NT2/D1 (cell line): ENCODE measurements around the gene ALG9.

ENCODE experiments used
- DNase-seq: peaks from one replicate; pipeline ENCODE4 v3.0.0-alpha.2; 2011; ENCODE audit warnings: low read depth, low spot score
- H3K27me3 ChIP-seq: 2 replicates; pipeline ENCODE4 v1.6.0; 2011; ENCODE audit warnings: mild to moderate bottlenecking; ENCODE audit not compliant: insufficient read length, insufficient read depth
- H3K36me3 ChIP-seq: 2 replicates; pipeline ENCODE4 v1.6.1; 2011; ENCODE audit warnings: mild to moderate bottlenecking, low read length, mixed read lengths; ENCODE audit not compliant: insufficient read depth, insufficient read length
- H3K4me1 ChIP-seq: 2 replicates; pipeline ENCODE4 v1.5.1; 2011; ENCODE audit not compliant: insufficient read depth, insufficient read length
- H3K4me3 ChIP-seq: 2 replicates; pipeline ENCODE4 v1.5.1; 2011; ENCODE audit warnings: low read depth; ENCODE audit not compliant: insufficient read length
- H3K9ac ChIP-seq: 2 replicates; pipeline ENCODE4 v1.6.0; 2011; ENCODE audit warnings: low read depth; ENCODE audit not compliant: insufficient read length
- H3K9me3 ChIP-seq: 2 replicates; pipeline ENCODE4 v1.5.1; 2011; ENCODE audit warnings: mild to moderate bottlenecking, low read length; ENCODE audit not compliant: insufficient read depth
- SUZ12 ChIP-seq: IDR thresholded peaks from 2 replicates; pipeline ENCODE4 v1.6.1; 2011; ENCODE audit not compliant: insufficient read length, insufficient read depth; ENCODE audit errors: extremely low read depth
- YY1 ChIP-seq: IDR thresholded peaks from 2 replicates; pipeline ENCODE4 v1.6.1; 2011; ENCODE audit not compliant: insufficient read length, insufficient read depth
- ZNF274 ChIP-seq: IDR thresholded peaks from 2 replicates; pipeline ENCODE4 v1.6.1; 2011; ENCODE audit warnings: mild to moderate bottlenecking, low read depth, low read length

The ALG9 gene

GRCh38 chr11:111808063-111808588, 63.3 kb downstream of the ALG9 start:
- H3K27me3 ChIP-seq = no peaks in the 10 kb centered on the region
- no peak overlapping the region for H3K4me3 ChIP-seq
- H3K9me3 ChIP-seq = no peaks in the 10 kb centered on the region
- no peak for TF ChIP-seq YY1
- TF ChIP-seq SUZ12 = no peak
- no peak for TF ChIP-seq ZNF274
- H3K36me3 ChIP-seq = peaks cover 13% of the 10 kb centered on the region
- H3K9ac ChIP-seq = no peak overlapping the region
- no peaks in the 10 kb centered on the region for H3K4me1 ChIP-seq
- DNase-seq = no peak

- no peak for DNase-seq
- Histone ChIP-seq H3K4me3 (no peak overlapping the region), H3K27me3 (no peaks in the 10 kb centered on the region), H3K4me1 (no peaks in the 10 kb centered on the region), H3K36me3 (peaks cover 13% of the 10 kb centered on the region), H3K9ac (no peak overlapping the region), H3K9me3 (no peaks in the 10 kb centered on the region)
- TF ChIP-seq SUZ12 = no peak
- no peak for TF ChIP-seq YY1
- TF ChIP-seq ZNF274 = no peak
Observed at GRCh38 chr11:111807076-111807475, 64.3 kb downstream of the ALG9 start.

GRCh38 chr11:111801135-111801534, 70.2 kb downstream of the ALG9 start:
- no peak for DNase-seq
- no peak overlapping the region for H3K4me3 ChIP-seq
- H3K9me3 ChIP-seq = no peaks in the 10 kb centered on the region
- H3K36me3 ChIP-seq = peaks cover 4% of the 10 kb centered on the region
- H3K9ac ChIP-seq = no peak overlapping the region
- TF ChIP-seq SUZ12 (no peak), ZNF274 (no peak), YY1 (no peak)
- H3K4me1 ChIP-seq = no peaks in the 10 kb centered on the region
- H3K27me3 ChIP-seq = no peaks in the 10 kb centered on the region

GRCh38 chr11:111798279-111798678, 73.1 kb downstream of the ALG9 start:
- no peaks in the 10 kb centered on the region for H3K27me3 ChIP-seq
- TF ChIP-seq SUZ12 (no peak), YY1 (no peak), ZNF274 (no peak)

GRCh38 chr11:111797145-111797581, 74.2 kb downstream of the ALG9 start:
- Histone ChIP-seq H3K36me3 (no peaks in the 10 kb centered on the region), H3K27me3 (no peaks in the 10 kb centered on the region), H3K4me1 (no peaks in the 10 kb centered on the region), H3K4me3 (no peak overlapping the region), H3K9ac (no peak overlapping the region), H3K9me3 (no peaks in the 10 kb centered on the region)
- DNase-seq = no peak
- TF ChIP-seq SUZ12 (no peak), YY1 (no peak), ZNF274 (no peak)

More at GRCh38 chr11:111798279-111798678, 73.1 kb downstream of the ALG9 start:
- no peak for DNase-seq
- Histone ChIP-seq H3K4me1 (no peaks in the 10 kb centered on the region), H3K36me3 (no peaks in the 10 kb centered on the region), H3K9me3 (no peaks in the 10 kb centered on the region), H3K4me3 (no peak overlapping the region), H3K9ac (no peak overlapping the region)

GRCh38 chr11:111796696-111797095, 74.7 kb downstream of the ALG9 start:
- no peaks in the 10 kb centered on the region for H3K4me1 ChIP-seq
- no peak for DNase-seq
- TF ChIP-seq ZNF274 (no peak), YY1 (no peak), SUZ12 (no peak)

GRCh38 chr11:111795334-111795985, 75.9 kb downstream of the ALG9 start:
- Histone ChIP-seq H3K27me3 (no peaks in the 10 kb centered on the region), H3K4me1 (no peaks in the 10 kb centered on the region), H3K9me3 (no peaks in the 10 kb centered on the region), H3K9ac (no peak overlapping the region), H3K4me3 (no peak overlapping the region), H3K36me3 (no peaks in the 10 kb centered on the region)
- no peak for DNase-seq
- TF ChIP-seq SUZ12 = no peak
- TF ChIP-seq ZNF274 = no peak
- TF ChIP-seq YY1 = no peak

More at GRCh38 chr11:111796696-111797095, 74.7 kb downstream of the ALG9 start:
- Histone ChIP-seq H3K36me3 (no peaks in the 10 kb centered on the region), H3K27me3 (no peaks in the 10 kb centered on the region), H3K9me3 (no peaks in the 10 kb centered on the region), H3K9ac (no peak overlapping the region), H3K4me3 (no peak overlapping the region)
